ENCODE data around the gene TRAK2.

DNA sequence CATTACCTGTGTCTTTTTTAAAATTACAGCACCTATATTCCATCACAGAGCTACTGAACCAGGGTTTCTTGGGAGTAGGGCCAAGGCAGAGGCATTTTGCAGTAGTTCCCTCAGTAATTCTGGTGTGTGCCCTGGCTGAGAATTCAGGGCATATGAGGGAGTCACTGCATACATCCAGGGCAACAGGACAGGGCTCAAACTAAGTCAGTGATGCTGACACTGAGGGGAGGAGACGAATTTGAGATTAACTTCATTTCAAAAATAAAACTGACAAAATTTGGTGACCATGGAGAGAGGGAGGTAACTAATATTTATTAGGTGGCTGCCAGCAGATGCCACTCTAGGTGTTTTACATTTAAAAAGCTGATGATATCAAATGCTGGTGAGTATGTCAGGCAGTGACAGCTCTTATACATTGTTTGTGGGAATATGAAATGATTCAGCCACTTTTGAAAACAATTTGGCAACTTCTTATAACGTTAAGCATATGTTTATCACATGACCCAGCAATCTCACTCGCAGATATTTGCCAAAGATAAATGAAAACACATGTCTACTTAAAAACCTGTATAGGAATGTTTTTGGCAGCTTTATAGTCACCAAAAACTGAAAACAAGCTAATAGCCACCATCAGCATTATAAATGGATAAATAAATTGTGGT lies 20.6 kb upstream of the TRAK2 start:
- no peak for TF ChIP-seq CTCF (IDR thresholded peaks at IDR 0.05)
- TF ChIP-seq ZFX (IDR thresholded peaks at IDR 0.05; ENCODE audit: borderline replicate concordance) = no peak

Data from 22Rv1 (cell line).